ENCODE results near the gene PFKL. TPM values are rescaled to one million over a fixed set of nuclear protein-coding genes. Genes with fewer than 3 reads are reported as not detected.

The PFKL gene
- total and polyA plus RNA-seq, 2 donors (not counting 1 experiment from before 2014, with no cell fraction given) = 54.8 to 125 TPM

DNA sequence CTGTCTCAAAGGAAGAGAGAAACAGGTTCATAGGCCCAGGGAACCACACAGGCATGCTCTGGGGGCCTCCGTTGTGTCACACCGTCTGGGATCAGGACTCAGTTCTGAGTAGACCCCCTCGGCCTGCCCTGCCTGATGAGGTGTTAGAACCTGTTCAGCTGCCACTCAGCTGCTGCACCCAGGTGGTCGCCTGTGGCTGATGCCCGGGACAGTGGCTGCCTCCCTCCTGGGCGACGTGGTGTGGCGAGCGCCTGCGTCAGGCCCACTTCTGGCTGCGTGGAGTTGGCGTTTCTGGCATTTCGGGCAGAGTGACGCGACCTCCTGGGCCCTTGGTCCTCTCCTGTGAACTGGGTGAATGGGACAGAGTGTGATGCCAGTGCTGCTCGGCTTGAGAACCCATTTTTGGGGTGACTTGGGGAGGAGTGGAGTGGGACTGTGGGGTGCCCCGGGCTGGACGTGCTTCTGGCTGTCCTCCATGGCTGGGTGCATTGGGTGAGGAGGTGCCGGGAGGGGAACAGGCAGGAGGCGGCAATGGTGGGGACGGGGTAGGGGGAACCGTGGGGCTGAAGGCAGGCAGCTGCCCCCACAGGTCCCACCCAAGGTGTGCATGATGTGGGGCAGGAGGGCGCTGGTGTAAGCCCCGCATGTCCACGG lies 28.5 kb downstream of the PFKL start:
- Histone ChIP-seq H4K20me1 (ENCODE audit: control insufficient read depth, extremely low read depth, insufficient read depth, low read length) (no peaks in the 10 kb centered on the region), H3K27ac (ENCODE audit: insufficient read depth, low read length) (no peak overlapping the region), H3K27me3 (ENCODE audit: control insufficient read depth, insufficient read depth, low read length) (no peaks in the 10 kb centered on the region), H3K9ac (ENCODE audit: insufficient read depth, low read length) (no peak overlapping the region), H3K9me3 (ENCODE audit: control insufficient read depth, insufficient read depth, low read depth, low read length) (no peaks in the 10 kb centered on the region), H3K79me2 (ENCODE audit: control insufficient read depth, insufficient read depth, low read length) (no peaks in the 10 kb centered on the region), H3K4me3 (replicated peaks in 1 of 4; ENCODE audit: control extremely low read depth in 1 of 4, insufficient read depth in 1 of 4, low read depth in 3 of 4, low read length in 4 of 4) (no peak overlapping the region), H2AFZ (ENCODE audit: low read length) (no peak overlapping the region), H3K4me1 (ENCODE audit: control insufficient read depth, extremely low read depth, insufficient read depth, low read length) (no peaks in the 10 kb centered on the region), H3K4me2 (ENCODE audit: extremely low read depth, insufficient read depth, low read length) (no peak overlapping the region), H3K36me3 (ENCODE audit: control insufficient read depth, insufficient read depth, low read length) (peaks cover 19% of the 10 kb centered on the region)
- TF ChIP-seq, protein P1, sequence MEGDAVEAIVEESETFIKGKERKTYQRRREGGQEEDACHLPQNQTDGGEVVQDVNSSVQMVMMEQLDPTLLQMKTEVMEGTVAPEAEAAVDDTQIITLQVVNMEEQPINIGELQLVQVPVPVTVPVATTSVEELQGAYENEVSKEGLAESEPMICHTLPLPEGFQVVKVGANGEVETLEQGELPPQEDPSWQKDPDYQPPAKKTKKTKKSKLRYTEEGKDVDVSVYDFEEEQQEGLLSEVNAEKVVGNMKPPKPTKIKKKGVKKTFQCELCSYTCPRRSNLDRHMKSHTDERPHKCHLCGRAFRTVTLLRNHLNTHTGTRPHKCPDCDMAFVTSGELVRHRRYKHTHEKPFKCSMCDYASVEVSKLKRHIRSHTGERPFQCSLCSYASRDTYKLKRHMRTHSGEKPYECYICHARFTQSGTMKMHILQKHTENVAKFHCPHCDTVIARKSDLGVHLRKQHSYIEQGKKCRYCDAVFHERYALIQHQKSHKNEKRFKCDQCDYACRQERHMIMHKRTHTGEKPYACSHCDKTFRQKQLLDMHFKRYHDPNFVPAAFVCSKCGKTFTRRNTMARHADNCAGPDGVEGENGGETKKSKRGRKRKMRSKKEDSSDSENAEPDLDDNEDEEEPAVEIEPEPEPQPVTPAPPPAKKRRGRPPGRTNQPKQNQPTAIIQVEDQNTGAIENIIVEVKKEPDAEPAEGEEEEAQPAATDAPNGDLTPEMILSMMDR (conservative IDR thresholded peaks at IDR 0.05 in 1 of 2, IDR thresholded peaks at IDR 0.05 in 1 of 2; ENCODE audit: low read depth in 1 of 2, low read length in 2 of 2) = no peak
- no peak for TF ChIP-seq EZH2 (IDR thresholded peaks at IDR 0.05; ENCODE audit: low read length, missing control alignments)
- no peak for DNase-seq (ENCODE audit: low read depth in 2 of 2)

DNA sequence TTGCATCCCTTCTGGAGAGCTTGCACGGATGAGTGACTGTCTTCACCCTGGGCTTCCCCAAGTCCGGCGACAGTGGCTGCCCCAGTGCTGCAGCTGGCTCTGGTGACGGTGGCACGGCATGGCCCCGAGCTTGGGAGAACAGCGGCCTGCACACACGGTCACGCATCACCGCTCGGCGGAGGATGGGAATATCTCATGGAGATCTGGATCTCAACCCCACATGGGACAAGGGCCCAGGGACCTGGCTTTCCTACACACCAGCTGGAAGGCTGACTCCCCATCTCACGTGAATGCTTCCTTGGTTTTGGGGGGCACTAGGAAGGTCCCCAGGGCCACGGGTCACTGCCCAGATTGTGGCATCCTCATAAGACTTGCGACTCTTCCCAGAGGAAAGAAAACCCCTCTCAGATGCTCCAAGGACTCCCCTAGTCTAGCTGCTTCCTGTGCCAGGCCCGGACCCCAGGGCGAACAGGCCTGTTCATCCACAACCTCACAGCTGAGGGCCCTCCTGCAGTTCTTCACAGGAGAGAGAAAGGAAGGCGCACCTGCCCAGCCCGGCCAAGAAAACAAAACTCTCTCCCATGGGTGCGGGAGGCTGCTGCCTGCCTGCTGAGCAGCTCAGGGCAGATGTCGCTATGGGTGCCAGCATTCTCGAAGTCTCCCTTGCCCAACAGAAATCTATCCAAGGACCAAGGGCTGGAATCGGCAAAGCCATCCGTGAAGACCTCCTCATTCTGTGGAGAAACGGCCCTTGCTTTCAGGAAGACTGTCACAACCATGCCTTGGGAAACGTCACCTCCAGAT lies 29.4 kb downstream of the PFKL start:
- Histone ChIP-seq H3K79me2 (ENCODE audit: control insufficient read depth, insufficient read depth, low read length) (no peaks in the 10 kb centered on the region), H3K4me1 (ENCODE audit: control insufficient read depth, extremely low read depth, insufficient read depth, low read length) (no peaks in the 10 kb centered on the region), H3K9ac (ENCODE audit: insufficient read depth, low read length) (no peak overlapping the region), H3K9me3 (ENCODE audit: control insufficient read depth, insufficient read depth, low read depth, low read length) (no peaks in the 10 kb centered on the region), H4K20me1 (ENCODE audit: control insufficient read depth, extremely low read depth, insufficient read depth, low read length) (no peaks in the 10 kb centered on the region), H2AFZ (ENCODE audit: low read length) (no peak overlapping the region), H3K4me2 (ENCODE audit: extremely low read depth, insufficient read depth, low read length) (no peak overlapping the region), H3K27ac (ENCODE audit: insufficient read depth, low read length) (no peak overlapping the region), H3K4me3 (replicated peaks in 1 of 4; ENCODE audit: control extremely low read depth in 1 of 4, insufficient read depth in 1 of 4, low read depth in 3 of 4, low read length in 4 of 4) (no peak overlapping the region), H3K36me3 (ENCODE audit: control insufficient read depth, insufficient read depth, low read length) (peaks cover 19% of the 10 kb centered on the region), H3K27me3 (ENCODE audit: control insufficient read depth, insufficient read depth, low read length) (no peaks in the 10 kb centered on the region)
- DNase-seq (ENCODE audit: low read depth in 2 of 2) = no peak
- TF ChIP-seq, protein P1 (conservative IDR thresholded peaks at IDR 0.05 in 1 of 2, IDR thresholded peaks at IDR 0.05 in 1 of 2; ENCODE audit: low read depth in 1 of 2, low read length in 2 of 2) = no peak
- no peak for TF ChIP-seq EZH2 (IDR thresholded peaks at IDR 0.05; ENCODE audit: low read length, missing control alignments)

DNA sequence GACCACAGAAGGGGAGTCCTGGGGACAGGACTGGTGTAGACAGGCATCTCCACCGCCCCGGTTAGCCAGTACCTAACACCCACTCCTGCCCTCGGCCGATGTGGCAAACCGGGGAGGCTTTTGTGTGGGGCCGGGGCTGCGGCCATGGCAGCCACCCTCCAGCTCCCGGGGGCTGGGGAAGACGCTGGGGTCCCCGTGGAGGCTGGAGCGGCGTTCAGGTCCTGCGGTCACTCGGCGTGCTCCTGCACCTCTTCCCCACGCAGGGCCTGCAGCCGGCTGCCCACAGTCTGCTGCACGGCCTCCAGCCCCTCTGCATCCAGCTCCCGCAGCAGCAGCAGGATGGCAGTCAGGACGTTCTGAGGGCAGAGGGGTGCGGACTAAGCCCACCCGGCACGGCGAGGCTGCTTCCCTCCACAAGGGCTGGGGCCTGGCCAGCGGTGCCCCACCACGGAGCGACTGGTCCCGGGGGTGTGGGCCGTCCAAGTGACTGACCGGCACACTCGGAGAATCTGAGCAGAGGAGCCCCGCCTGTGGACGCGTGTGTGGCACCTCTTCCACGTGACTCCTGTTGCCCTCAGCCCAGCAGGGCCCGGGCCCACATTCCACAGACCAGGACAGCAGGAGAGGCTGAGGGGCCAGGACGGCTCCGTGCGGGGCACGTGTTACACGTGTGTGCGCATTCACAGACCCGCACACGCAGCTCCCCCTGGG lies 30.3 kb downstream of the PFKL start:
- no peaks in the 10 kb centered on the region for H3K9me3 ChIP-seq (ENCODE audit: control insufficient read depth, insufficient read depth, low read depth, low read length)
- H3K27ac ChIP-seq (ENCODE audit: insufficient read depth, low read length) = no peak overlapping the region
- no peak overlapping the region for H3K9ac ChIP-seq (ENCODE audit: insufficient read depth, low read length)
- H3K27me3 ChIP-seq (ENCODE audit: control insufficient read depth, insufficient read depth, low read length) = no peaks in the 10 kb centered on the region
- H3K36me3 ChIP-seq (ENCODE audit: control insufficient read depth, insufficient read depth, low read length) = peaks cover 13% of the 10 kb centered on the region
- H3K4me3 ChIP-seq (replicated peaks in 1 of 4; ENCODE audit: control extremely low read depth in 1 of 4, insufficient read depth in 1 of 4, low read depth in 3 of 4, low read length in 4 of 4) = no peak overlapping the region
- no peaks in the 10 kb centered on the region for H3K4me1 ChIP-seq (ENCODE audit: control insufficient read depth, extremely low read depth, insufficient read depth, low read length)
- DNase-seq (ENCODE audit: low read depth in 2 of 2) = no peak
- H3K79me2 ChIP-seq (ENCODE audit: control insufficient read depth, insufficient read depth, low read length) = no peaks in the 10 kb centered on the region
- H3K4me2 ChIP-seq (ENCODE audit: extremely low read depth, insufficient read depth, low read length) = no peak overlapping the region
- TF ChIP-seq EZH2 (IDR thresholded peaks at IDR 0.05; ENCODE audit: low read length, missing control alignments) = no peak
- TF ChIP-seq, protein P1 (conservative IDR thresholded peaks at IDR 0.05 in 1 of 2, IDR thresholded peaks at IDR 0.05 in 1 of 2; ENCODE audit: low read depth in 1 of 2, low read length in 2 of 2) = no peak
- no peak overlapping the region for H2AFZ ChIP-seq (ENCODE audit: low read length)
- no peaks in the 10 kb centered on the region for H4K20me1 ChIP-seq (ENCODE audit: control insufficient read depth, extremely low read depth, insufficient read depth, low read length)
